ENCODE measurements around the gene EIF3K. TPM values are rescaled to one million over a fixed set of nuclear protein-coding genes. Genes with fewer than 3 reads are reported as not detected.

Gene EIF3K
- total RNA-seq, 4 donors from 2014 or later = 405 to 531 (median 443) TPM

- TF ChIP-seq CTCF (IDR thresholded peaks at IDR 0.05; ENCODE audit: low read depth) = no peak
These were observed 67.5 kb downstream of the EIF3K start for GRCh38 chr19:38686530-38686888.

Other genes starting within 250 kb of the EIF3K start
- gene PSMD8, start 244.6 kb upstream of the EIF3K start, total RNA-seq = 100 to 1,000 TPM; 242 to 452 (median 398) TPM
- gene GGN, start 231.2 kb upstream of the EIF3K start, total RNA-seq = not detected
- 1 to 10 TPM in 1 of 4 donors, under 1 TPM in 1, not detected in 2; 0.22 to 1.1 TPM for gene SPRED3, start 230.5 kb upstream of the EIF3K start, total RNA-seq
- 10 to 100 TPM in 3 of 4 donors, 1 to 10 TPM in 1; 4.1 to 24.7 (median 20.1) TPM for gene FAM98C, start 216.1 kb upstream of the EIF3K start, total RNA-seq
- 10 to 100 TPM in 2 of 4 donors, 1 to 10 TPM in 2; 5.5 to 13.1 (median 9.1) TPM for gene RASGRP4, start 193.0 kb upstream of the EIF3K start, total RNA-seq
- gene RYR1, start 185.5 kb upstream of the EIF3K start, total RNA-seq = 1 to 10 TPM; 1.5 to 8.8 (median 4.4) TPM
- gene MAP4K1, start 1.2 kb upstream of the EIF3K start, total RNA-seq = 1 to 10 TPM; 2.3 to 7.1 (median 5.1) TPM
- 100 to 1,000 TPM; 179 to 258 (median 186) TPM for gene ACTN4, start 28.5 kb downstream of the EIF3K start, total RNA-seq
- 1 to 10 TPM in 1 of 4 donors, under 1 TPM in 2, not detected in 1; 0.57 to 1.8 (median 0.68) TPM for gene CAPN12, start 125.3 kb downstream of the EIF3K start, total RNA-seq
- gene LGALS7, start 154.3 kb downstream of the EIF3K start, total RNA-seq = not detected
- not detected for gene LGALS7B, start 170.0 kb downstream of the EIF3K start, total RNA-seq
- 1 to 10 TPM in 3 of 4 donors, not detected in 1; 1.9 to 4.5 (median 4.4) TPM for gene LGALS4, start 193.8 kb downstream of the EIF3K start, total RNA-seq
- gene ECH1, start 212.6 kb downstream of the EIF3K start, total RNA-seq = 100 to 1,000 TPM; 103 to 333 (median 136) TPM
- 100 to 1,000 TPM; 109 to 161 (median 141) TPM for gene HNRNPL, start 230.8 kb downstream of the EIF3K start, total RNA-seq

Measured in subcutaneous adipose tissue (tissue), 4 donors.